Right lobe of liver (tissue), 4 donors: ENCODE data around the gene DCST1.

Experiments
- POLR2A ChIP-seq: fragments of 450-650 bp; IDR thresholded peaks from one replicate; pipeline ENCODE4 v1.6.1; 2017; ENCODE audit warnings: antibody characterized with exemption, mild to moderate bottlenecking
- TF ChIP-seq, protein P1 (sequence below), 4 donors: fragments of 200-600 bp in 3 of 4; fragments of 450-650 bp in 1 of 4; IDR thresholded peaks; one replicate each; pipeline versions ENCODE4 v1.5.1 to v1.8.0; 2016 to 2022; ENCODE audit warnings: antibody characterized with exemption in 4 of 4, mild to moderate bottlenecking in 2 of 4
- donor health status: DM: no; HTN: no; CAD: no.
- donor health status: DM: no; HTN: no; CAD: no.
- donor health status: DM: no; HTN: yes; CAD: no.

DNA sequence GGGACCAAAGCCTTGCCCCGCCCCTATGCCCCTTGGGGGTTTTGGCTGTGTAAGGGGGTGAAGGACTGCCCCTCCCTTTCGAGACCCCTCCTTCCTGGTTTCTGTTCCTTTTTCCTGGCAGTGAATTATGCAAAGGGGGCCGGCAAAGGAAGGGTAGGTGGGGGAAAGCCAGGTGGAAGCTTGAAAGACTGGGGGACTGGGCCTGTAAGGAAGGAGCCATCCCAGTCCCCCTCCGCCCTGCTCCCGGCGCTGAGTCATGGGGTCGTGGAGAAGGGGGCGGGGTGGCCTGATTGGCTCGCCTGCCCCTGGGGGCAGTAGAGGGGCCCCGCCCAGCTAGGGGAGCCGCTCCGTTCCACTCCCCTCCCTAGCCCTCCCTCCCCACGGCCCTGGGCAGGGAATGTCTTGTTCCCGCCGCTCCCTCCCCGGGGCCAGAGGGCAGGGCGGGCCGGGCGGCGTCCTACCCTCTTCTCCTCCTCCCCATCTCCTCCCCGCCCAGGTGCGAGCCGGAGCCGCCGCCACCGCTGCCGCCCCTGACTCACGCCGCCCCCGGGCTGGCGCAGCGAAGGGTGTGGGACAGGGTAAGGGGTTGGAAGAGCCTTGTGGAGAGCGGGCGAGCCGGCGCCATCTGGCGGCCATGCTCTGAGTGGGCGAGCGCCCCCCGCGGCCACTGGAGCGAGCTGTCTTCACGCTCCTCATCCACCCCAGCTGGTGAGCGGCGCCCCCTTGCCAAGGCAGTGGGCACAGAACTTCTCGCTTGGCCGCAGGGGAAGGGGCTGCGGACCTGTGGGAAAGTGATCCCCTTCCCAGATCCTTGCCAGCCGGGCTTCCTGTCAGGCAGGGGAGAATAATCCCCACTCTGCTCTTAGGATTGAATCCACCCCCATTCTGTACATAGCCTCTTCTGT lies 16.3 kb upstream of the DCST1 start:
- TF ChIP-seq, protein P1, sequence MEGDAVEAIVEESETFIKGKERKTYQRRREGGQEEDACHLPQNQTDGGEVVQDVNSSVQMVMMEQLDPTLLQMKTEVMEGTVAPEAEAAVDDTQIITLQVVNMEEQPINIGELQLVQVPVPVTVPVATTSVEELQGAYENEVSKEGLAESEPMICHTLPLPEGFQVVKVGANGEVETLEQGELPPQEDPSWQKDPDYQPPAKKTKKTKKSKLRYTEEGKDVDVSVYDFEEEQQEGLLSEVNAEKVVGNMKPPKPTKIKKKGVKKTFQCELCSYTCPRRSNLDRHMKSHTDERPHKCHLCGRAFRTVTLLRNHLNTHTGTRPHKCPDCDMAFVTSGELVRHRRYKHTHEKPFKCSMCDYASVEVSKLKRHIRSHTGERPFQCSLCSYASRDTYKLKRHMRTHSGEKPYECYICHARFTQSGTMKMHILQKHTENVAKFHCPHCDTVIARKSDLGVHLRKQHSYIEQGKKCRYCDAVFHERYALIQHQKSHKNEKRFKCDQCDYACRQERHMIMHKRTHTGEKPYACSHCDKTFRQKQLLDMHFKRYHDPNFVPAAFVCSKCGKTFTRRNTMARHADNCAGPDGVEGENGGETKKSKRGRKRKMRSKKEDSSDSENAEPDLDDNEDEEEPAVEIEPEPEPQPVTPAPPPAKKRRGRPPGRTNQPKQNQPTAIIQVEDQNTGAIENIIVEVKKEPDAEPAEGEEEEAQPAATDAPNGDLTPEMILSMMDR (IDR thresholded peaks at IDR 0.05): peak; percentile 97 to 99 (median 98)
- peak; percentile 28 for TF ChIP-seq POLR2A
